NCI-H128 (cell line): ENCODE data around the gene GRIK1.

Source experiments
- DNase-seq: peaks from one replicate; lab custom pipeline; 2025; ENCODE audit not compliant: unreplicated experiment; lab: John Stamatoyannopoulos, UW

Gene GRIK1

DNA sequence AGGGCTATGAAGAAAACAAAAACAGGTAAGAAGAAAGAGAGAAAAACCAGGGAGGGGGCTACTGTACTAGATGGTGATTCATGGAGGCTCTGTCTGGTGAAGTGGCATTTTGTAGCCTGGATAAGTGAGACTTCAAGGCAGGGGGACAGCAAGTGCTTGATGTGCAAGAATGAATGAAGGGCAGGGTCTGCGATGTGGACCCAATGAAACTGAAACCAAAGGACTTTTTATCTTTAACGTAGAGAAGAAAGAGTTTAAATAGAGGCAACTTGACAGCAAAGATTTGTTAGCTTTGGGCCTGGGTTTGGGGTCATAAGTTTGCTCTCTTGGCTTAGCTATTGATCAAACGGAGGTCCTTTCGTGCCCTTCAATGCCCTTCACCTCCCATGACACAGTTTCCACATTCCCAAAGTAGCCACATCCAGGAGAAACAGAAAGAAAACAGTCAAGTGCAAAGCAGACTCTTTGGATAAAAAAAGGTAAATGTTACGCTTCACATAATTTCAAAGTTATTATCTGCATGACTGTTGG lies 291.0 kb downstream of the GRIK1 start:
- DNase-seq: no peak

DNA sequence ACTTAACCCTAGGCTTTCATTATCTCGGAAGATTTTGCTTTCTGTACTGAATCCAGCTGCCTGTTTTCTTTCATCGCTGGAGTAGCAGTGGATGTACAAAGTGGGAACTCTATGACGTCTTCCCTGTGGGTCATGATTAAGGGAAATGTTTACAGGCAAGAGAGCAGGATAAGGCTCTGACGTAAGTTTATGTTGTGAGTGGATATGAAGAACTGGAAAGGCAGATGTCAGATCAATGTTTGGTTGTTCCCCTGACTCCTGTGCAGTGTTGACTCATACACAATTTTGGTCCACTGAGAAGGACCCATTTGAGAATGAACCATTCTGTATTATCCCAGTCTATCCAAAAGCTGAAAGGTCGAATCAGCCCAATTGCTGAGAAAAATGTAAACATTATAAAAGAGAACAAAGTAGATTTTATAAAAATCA lies 292.4 kb downstream of the GRIK1 start:
- DNase-seq: no peak

DNA sequence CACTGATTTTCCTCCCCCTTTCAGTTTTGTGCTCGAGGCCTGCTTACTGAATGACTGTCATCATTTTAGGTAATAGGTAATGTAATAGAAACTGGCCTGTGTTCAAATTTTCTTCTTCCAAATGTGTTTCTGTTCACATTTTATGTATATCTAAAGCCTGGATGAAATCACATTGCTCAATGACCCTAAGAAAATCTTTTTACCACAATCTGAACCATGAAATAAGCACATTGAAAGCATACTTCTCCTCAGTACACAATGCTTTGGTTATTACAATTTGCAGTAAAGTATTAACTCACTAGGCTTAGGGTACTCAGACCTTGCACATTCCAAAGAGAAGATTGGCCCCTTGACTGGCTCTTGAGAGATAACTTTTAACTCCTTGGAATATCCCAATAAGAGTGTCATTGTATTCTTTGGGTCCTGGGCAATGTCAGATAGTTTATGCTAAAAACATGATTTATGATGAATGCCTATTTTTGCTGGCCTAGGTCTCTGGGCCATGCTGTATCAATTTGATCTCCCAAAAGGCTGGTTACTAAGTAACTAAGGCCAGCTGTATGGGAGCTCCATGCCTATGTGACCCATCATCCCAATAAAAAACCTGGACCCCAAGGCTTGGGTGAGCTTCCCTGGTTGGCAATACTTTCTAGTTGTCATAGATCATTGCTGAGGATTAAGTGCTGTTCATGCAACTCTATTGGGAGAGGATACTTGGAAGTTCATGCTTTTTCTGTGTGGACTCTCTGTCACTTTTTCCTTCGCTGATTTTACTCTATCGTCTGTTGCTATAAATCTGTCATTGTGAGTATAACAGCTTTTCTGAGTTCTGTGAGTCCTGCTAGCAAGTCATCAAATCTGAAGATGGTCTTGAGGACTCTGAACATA lies 293.9 kb downstream of the GRIK1 start:
- no peak for DNase-seq

DNA sequence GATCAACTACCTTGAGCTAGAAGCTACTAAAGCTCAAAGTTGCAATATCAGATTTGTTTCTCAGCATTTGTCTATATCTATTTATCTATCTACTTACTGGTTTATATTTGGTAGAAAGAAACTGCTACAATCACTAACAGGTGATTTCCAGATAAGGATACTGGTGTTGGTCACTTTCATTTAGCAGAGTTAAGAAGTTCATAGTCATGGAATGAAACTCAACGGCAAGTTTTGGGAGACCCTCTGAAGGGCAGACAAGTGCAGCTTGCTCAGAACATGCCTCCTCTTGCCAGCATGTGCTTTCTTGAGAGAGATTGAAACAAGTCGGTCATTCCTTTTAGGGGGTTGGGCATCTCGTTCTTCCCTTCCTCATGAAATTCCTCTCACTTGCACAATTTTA lies 296.5 kb downstream of the GRIK1 start:
- DNase-seq: no peak

DNA sequence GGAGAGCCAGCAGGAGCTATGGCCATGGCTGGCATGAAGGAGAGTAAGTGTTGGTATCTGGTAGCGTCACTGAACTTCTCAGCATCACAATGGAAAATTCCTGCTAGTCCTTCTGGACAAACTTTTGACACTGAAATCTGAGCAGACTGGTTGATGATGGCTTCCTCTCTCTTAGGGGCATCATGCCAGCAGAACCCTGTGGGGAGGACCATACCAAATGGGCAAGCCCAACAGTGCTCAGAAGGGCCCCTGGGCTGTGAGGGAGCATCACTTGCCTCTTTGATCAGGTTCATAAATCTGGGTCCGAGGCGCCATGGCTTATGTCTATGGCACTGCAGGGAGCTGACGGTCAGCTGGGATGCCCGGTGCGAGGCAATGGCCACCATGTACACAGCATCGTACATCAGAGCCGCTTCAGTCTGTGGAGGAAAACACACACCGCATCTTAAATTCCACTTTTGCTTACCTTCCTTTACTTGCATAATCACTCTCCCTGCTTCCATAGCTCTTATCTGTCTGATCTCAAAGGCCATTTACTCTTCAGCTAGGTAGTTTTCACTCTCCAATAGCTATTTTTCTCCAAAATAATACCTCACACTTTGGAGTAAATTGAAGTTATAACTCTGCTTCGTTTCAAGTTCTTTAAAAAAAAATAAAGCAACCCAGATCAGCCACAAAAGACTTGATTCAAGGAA lies 297.1 kb downstream of the GRIK1 start:
- DNase-seq: no peak

DNA sequence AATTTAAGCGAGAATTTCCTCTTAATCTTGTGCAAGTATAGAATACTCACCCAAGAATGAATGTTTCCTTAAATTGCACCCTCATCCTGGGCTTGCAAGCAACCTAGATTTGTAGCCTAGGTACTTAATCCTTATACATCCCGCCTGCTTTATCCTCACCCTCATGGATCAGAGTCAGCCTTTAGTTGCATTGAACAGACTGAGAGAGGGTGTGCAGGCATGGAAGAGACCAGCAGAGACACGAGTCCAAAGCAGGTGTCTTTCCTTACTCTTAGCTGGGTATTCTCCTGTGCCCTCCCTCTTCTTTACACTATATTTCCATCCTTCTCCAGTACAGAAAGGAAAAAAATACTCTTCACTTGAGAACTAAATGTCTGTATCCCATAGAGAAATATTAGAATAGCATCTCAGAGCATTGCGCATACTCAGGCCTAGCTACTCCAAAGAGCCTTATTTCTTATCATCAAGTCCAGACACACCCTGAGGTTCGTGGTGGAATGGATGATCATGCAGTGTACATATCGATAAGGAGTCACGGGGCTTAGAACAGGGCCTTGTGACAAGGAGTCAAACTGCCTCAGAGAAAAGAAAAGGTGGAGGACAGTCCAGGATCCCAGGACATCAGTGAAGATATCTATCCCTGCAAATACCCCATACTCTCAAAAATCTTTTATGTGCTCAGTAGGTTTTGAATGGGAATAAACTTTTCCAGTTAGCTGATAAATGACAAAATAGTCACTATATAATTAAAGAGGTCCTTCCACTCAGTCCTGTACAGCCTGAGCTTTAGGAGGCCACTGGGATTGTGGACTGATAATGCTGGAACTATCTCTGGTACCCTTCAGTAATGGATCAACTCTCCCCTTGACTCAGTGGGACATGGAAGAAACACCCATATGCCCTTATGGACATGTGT lies 297.9 kb downstream of the GRIK1 start:
- DNase-seq: no peak

DNA sequence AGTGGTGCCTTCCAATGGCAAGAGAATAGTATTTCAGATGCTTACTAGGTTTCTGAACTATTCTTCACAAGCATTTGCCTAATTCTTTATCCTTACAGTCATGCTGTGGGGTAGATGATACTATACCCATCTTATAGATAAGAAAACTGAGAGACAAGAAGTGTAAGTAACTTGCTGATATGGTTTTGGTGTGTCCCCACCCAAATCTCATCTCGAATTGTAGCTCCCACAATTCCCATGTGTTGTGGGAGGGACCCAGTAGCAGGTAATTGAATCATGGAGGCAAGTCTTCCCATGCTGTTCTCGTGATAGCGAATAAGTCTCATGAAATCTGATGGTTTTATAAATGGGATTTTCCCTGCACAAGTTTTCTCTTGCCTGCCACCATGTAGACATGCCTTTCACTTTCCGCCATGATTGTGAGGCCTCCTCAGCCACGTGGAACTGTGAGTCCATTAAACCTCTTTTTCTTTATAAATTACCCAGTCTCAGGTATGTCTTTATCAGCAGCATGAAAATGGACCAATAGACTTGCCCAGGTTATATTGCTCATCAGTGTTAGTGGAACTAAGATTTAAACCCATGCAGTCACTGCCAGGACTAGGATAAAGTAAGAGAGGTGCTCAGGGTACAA lies 298.7 kb downstream of the GRIK1 start:
- no peak for DNase-seq

DNA sequence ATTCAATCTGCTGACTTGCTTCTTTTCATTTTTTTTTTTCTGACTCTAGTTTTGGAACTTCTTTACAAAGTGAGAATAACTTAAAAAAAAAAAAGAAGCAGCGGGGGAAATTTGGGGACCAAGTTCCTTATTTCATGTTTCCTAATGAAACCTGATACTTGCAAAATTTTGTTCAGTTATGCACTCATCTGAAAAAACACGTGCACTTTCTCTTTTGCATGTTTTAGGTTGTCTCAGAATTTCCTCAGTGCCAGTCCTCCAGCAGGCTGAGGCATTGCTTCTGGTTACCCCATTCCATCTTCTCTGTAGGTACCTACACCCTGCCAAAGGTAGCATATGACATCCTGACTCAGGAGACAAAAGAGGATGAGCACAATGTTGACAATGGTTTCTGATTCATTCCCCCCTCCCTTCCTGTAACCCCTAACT lies 299.7 kb downstream of the GRIK1 start:
- no peak for DNase-seq

DNA sequence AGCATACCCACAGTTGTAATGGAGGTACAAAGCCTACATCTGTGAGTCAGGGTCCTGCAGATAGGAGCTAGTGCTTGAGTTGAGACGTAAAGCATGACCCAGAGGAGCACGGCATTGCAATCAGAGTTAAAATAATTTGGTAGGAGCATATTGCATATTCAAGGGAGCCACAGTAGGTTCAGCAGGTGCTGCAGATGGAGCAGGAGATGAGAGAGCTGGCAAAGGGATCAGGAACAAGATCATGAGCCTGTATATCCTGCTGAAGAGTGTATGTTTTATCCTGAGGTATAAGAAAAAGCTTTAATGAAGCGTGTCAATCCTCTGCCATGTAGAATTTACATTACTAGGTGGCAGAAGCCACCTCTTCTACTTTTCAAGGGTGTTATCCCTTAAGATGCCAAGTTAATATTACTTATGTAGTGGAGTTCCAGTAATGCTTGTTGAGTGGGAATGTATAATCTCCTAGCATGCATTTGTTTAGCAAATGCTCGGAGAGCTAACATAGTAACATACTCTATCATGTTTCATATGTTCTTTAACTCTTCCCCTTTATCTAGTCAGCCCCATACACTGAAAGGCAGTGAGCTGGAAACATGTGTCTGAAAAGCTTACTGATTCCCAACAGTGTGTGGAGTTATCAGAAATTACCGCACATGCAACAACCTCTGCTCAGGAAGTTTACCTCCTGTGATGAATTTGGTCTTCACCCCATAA lies 300.3 kb downstream of the GRIK1 start:
- DNase-seq: no peak

DNA sequence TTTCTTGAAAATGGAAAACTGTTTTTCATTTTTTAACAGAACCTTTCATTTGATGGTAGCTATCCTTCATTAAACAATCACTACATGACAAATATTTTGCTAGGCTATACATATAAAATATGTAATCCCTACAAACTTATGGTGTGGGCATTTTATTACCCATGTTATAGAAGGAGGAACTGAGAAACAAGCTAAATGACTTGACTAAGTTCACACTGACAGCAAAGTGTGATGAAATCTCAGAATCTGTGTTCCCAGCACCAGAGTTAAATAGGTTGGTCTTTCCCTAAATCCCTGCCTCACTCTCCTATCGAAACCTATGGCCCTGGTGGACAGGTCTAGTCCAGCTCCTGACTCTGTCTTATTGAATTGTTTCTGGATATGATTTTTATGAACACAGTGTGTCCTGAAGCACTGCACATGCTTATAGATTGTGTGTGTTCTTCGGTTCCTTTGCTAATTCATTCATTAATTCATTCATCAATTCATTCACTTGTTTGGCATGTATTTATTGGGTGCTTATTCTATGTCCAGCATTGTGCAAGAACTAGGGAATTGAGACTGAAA lies 301.0 kb downstream of the GRIK1 start:
- no peak for DNase-seq

DNA sequence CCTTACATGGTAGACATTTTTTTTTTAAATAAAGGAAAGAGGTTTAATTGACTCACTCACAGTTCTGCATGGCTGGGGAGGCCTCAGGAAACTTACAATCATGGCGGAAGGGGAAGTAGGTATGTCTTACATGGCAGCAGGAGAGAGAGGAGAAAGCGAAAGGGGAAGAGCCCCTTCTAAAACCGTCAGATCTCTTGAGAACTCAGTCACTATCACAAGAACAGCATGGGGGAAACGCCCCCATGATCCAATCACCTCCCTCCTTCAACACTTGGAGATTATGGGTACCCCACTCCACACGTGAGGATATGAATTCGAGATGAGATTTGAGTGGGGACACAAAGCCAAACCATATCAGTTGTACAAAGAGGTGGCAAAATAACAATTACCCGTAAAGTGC lies 301.7 kb downstream of the GRIK1 start:
- no peak for DNase-seq

DNA sequence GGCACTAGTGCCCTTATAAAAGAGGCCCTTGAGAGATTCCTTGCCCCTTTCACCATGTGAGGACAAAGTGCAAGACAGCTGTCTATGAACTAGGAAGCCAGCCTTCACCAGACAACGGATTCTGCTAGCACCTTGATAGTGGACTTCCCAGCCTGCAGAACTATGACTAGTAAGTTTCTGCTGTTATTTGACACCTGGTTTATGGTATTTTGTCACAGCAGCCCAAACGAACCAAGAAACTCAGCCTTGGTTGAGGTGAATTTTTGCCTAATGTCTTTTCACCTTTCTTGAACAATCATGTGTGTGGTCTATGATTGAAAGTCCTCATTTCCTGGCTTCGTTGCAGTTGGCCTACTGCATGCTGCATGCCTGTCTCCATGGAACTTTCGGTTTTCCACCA lies 302.2 kb downstream of the GRIK1 start:
- DNase-seq: no peak

DNA sequence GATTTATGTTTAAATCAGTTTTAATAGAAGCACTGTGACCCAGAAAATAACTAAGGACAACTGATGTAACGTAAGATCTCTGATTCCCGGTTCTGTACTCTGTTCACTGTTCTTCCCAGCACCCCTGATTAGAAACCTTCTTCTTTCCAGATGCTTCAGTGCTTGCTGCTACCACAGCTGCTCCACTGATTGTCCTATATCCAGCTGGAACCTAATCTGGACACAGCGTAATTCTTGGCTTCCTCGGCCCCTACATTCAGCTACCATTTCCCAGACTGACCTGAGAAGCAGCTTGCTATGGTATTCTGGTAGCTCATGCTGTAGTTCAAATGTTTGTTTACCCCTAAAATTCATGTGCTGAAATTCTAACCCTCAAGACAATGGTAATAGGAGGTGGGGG lies 302.7 kb downstream of the GRIK1 start:
- DNase-seq: no peak

DNA sequence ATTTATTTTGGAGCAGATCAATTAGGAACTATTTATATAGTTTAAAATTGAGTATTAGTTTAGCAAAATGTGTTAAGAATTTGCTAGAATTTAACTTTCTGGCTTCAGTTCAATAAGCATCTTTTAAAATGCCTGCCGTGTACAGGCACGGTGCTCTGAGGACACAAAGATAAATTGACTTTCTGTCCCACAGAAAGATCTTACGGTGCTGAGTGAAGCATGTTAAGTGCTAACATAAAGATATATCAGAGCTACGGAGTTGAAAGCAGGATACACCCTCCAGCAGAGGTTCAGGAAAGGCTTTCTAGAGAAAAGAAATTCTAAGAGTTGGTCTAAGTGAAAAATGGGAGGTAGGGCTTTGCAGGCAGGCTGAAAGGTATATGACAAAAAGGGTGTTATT lies 305.4 kb downstream of the GRIK1 start:
- DNase-seq: no peak

DNA sequence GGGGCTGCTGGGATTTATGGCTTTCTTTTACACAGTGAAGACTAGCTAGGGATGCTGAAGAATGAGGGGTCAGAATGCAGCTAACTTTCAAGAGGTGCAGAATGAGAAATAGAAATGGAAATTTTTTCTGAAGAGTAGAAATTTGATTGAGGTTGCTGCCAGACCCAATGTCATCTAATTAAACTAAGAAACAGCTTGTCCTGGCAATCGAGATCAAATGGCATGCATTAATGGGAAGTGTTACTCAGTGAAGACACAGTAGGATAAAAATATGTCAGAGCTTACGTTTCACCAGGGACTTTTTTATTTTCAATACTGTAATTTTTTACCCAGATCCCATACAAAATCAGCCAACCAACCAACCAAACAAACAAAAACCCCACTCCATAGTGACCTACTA lies 306.0 kb downstream of the GRIK1 start:
- no peak for DNase-seq

DNA sequence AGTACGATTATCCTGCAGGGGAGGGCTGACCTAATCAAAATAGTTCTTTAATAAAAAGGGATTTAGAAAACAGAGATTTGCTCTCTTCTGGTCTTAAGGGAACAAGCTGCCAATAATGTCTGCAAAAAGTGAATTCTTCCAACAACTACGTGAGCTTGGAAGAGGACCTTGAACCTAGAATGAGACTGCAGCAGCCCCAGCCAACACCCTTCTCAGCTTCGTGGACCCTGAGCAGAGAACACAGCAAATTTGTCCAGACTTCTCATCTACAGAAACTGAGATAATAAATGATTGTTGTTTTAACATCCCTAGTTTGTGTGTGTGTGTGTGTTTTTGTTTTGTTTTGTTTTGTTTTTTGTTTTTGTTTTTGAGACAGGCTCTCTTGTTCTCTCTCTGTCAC lies 309.4 kb downstream of the GRIK1 start:
- no peak for DNase-seq

DNA sequence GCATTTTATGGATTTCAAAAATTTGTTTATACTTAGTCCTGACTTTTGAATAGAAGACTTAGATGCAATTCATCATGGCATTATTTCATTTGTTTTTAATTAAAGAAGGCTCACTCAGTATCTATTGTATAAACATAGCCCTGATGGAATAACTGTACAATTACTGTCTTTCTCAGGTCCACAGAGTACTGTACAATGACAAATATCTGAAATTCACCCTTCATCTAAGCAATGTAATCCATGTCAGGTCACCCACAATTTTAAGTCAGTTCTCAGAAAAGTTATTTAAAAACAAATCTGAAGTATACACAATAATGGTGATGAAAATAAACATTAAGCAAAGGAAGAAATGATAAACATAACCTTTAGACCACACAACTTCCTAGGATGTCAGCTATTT lies 311.9 kb downstream of the GRIK1 start:
- DNase-seq: no peak

DNA sequence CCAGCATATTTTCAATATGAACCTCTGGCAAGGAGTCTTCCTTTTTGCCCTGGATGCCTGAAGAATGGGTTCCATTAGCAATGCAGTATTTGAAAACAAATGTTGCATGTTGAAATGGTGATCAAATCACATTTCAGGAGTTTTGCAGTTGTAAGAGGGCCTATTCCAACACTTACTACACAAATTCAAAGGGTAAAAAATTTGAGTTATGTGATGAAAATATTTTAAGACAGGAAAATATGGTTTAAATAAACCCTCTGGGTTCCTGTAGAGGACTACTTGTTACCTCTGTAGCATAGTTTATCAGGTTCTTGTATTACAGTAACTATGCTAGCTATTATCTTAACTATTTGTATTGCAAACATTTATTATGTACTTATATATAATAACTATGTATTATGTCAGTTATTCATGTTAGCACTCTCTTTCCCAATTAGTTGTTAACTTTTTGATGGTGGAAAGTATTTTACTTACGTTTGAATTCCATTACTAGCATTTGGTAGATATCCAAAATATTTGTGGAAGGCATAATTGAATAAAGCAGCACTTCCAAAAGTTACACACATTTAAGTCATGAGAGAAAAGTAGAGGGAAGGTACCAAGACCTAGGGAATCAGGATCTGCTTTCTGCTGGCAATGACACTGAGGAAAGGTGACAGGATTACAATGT lies 312.9 kb downstream of the GRIK1 start:
- DNase-seq: no peak

DNA sequence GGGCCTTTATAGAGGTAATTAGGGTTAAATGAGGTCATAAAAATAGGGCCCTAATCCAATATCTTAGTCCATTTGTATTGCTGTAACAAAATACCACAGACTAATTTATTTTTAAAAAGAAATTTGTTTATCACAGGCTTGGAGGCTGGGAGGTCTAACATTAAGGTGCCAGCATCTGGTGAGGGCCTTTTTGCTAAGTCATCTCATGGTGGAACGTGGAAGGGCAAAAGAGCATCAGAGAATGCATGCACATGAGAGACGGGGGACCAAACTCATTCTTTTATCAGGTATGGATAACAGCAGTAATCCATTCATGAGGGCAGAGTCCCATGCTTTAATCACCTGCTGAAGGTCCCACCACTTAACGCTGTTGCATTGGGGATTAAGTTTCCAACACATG lies 313.8 kb downstream of the GRIK1 start:
- DNase-seq: no peak
